ENCODE measurements around the gene SLC66A2. TPM values are rescaled to one million over a fixed set of nuclear protein-coding genes. Genes with fewer than 3 reads are reported as not detected.

Gene SLC66A2
- total and polyA plus RNA-seq, 2 of the 13 experiments (the other 11 are each of a cell fraction or from before 2014, with no cell fraction given): 33.5 to 41.9 TPM

DNA sequence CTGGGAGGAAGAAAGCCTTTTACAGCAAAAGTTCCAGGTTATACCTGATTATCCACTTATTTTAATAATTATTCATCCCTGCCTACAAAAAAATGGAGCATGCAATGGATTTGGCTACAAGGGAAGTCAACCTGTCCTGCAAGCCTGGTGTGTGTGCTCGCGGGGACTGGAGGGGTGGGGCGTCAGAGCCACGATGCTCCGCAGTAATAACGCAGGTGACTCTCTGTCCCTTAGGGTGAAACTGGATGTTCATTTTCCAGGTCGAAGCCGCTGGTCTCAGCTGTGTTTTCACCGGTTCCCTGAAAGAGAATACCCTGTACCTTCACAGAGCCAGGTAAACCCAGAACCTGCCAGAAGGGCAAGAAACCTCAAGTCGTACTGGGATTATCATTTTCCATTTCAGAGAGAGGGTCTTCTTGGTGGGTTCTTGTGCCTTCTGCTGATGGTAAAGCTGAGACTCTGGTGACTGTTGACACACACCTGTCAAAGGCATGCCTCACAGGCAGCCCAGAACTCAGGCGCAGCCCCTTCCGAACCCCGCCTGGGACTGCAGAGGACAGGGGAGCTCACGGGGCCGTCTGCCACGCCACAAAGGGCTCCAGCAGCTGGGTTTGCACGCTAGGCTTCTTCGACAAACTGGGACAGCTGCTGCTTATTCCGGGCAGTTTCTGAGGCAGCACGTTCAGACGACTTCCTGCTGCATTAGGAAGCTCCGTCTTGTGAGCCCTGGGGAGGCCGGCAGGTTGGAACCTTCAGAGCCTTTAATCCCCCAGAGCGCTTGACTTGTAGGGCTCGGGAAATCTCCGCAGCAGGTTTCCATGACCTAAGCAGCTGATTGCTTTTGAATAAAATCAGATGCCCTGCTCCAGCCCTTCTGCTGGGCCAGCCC lies 95.1 kb downstream of the SLC66A2 start:
- Histone ChIP-seq H3K4me3 (replicated peaks in 1 of 3; ENCODE audit: insufficient read depth in 1 of 3, low read depth in 2 of 3, low read length in 3 of 3) (peak overlapping the region in 1 of 3 experiments; percentile 45; a peak in 1 of 6 replicates), H3K79me2 (ENCODE audit: insufficient read depth, low read length) (no peaks in the 10 kb centered on the region), H3K4me1 (ENCODE audit: insufficient read depth, low read length) (peaks cover 19% of the 10 kb centered on the region), H3K9me3 (ENCODE audit: low read length) (no peaks in the 10 kb centered on the region), H4K20me1 (ENCODE audit: insufficient read depth, low read length) (no peaks in the 10 kb centered on the region), H3K9ac (ENCODE audit: insufficient read depth, low read depth, low read length) (no peak overlapping the region), H3K27ac (ENCODE audit: extremely low read length, insufficient read depth, low read length) (no peak overlapping the region), H2AFZ (ENCODE audit: low read length) (no peak overlapping the region), H3K27me3 (ENCODE audit: control insufficient read depth in 1 of 2, insufficient read depth in 2 of 2, low read length in 2 of 2) (peaks cover 1 to 38% of the 10 kb centered on the region in 2 experiments; a peak in 4 of 5 replicates), H3K4me2 (ENCODE audit: low read depth, low read length) (peak overlapping the region; percentile 61), H3K36me3 (replicated peaks in 1 of 2; ENCODE audit: control insufficient read depth in 1 of 2, insufficient read depth in 2 of 2, low read length in 2 of 2) (no peaks in the 10 kb centered on the region)
- ChIA-PET POLR2A (no interaction called here), CTCF (ENCODE audit: low intra/inter-chr PET ratio, low total read pairs) (no interaction called here)
- intact Hi-C loops (cut with micrococcal nuclease; ENCODE audit: unreplicated experiment): no loop called here
- in situ Hi-C loops (cut with HindIII; ENCODE audit: extremely low pct_ligation_motif_present, low pct_unique_long_range_greater_than_20kb): no loop called here
- no TSS peak for BruUV-seq (replicated peaks)
- DNase-seq (ENCODE audit: low spot score): no peak
- 26% methylated on average over 17 of the region's 26 CpGs for WGBS (ENCODE audit: low lambda C conversion rate)
- FAIRE-seq: no peak
- TF ChIP-seq ZNF749 (CRISPR knock-in tag; IDR thresholded peaks at IDR 0.05; ENCODE audit: borderline replicate concordance) (no peak), ZBTB3 (CRISPR knock-in tag; IDR thresholded peaks at IDR 0.05; ENCODE audit: borderline replicate concordance, low read depth) (no peak), ZNF33A (CRISPR knock-in tag; IDR thresholded peaks at IDR 0.05; ENCODE audit: borderline replicate concordance) (no peak), EZH2 (conservative IDR thresholded peaks at IDR 0.05; ENCODE audit: low read depth, low read length) (0 out of 2 replicates have a peak, but pooled peaks have one; percentile 30)
- TF ChIP-seq, protein P1, sequence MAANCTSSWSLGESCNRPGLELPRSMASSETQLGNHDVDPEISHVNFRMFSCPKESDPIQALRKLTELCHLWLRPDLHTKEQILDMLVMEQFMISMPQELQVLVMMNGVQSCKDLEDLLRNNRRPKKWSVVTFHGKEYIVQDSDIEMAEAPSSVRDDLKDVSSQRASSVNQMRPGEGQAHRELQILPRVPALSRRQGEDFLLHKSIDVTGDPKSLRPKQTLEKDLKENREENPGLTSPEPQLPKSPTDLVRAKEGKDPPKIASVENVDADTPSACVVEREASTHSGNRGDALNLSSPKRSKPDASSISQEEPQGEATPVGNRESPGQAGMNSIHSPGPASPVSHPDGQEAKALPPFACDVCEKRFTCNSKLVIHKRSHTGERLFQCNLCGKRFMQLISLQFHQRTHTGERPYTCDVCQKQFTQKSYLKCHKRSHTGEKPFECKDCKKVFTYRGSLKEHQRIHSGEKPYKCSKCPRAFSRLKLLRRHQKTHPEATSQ (CRISPR knock-in tag; IDR thresholded peaks at IDR 0.05; ENCODE audit: borderline replicate concordance): no peak
- TF ChIP-seq, protein P2, sequence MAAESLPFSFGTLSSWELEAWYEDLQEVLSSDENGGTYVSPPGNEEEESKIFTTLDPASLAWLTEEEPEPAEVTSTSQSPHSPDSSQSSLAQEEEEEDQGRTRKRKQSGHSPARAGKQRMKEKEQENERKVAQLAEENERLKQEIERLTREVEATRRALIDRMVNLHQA (CRISPR knock-in tag; IDR thresholded peaks at IDR 0.05): no peak
- peak; percentile 15 for ATAC-seq
